Right lobe of liver (tissue), 4 donors: Measurements from ENCODE around the gene HEMK1.

Source experiments
- CTCF ChIP-seq, 4 donors: fragments of 200-600 bp in 3 of 4; fragments of 450-650 bp in 1 of 4; IDR thresholded peaks; one replicate each; pipeline versions ENCODE4 v1.5.1 to v1.8.0; 2016 to 2022; ENCODE audit warnings: antibody characterized with exemption in 4 of 4, mild to moderate bottlenecking in 2 of 4
- POLR2A ChIP-seq: fragments of 450-650 bp; IDR thresholded peaks from one replicate; pipeline ENCODE4 v1.6.1; 2017; ENCODE audit warnings: antibody characterized with exemption, mild to moderate bottlenecking
- donor health status: DM: no; HTN: no; CAD: no.
- donor health status: DM: no; HTN: no; CAD: no.
- donor health status: DM: no; HTN: yes; CAD: no.

DNA sequence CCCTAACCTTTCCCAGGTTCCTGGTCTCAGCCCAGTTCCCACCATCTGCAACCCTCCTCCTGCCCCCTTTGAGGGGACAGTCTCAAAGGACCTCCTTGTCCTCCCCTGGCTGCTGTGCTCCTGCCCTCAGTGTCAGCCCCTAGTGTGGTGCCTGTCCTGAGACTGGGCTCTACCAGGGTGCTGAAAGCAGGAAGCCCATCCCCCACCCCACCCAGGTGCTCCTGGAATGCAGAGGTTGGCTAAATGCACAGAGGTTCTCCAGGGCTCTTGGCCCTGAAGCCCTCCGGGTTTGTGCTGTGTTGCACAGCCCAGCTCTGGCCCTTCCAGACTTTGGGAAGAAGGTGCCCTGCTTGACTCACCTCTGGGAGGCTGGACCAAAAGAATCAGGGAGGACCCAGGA is 23.5 kb upstream of the HEMK1 start:
- TF ChIP-seq CTCF (IDR thresholded peaks at IDR 0.05) (no peak), POLR2A (no peak)
